Peyer's patch (tissue), 4 donors: Measurements from ENCODE around the gene PEMT.

Experiments
- CTCF ChIP-seq, 6 experiments: fragments of 450-650 bp in 4 of 6; fragments of 200-600 bp in 2 of 6; sonication (generic) in 1 of 6; IDR thresholded peaks; one replicate each; pipeline ENCODE4 v1.5.1; 2017 to 2019; ENCODE audit warnings: antibody characterized with exemption in 6 of 6, mild to moderate bottlenecking in 3 of 6, moderate library complexity in 1 of 6
- POLR2A ChIP-seq, 2 donors: fragments of 450-650 bp; IDR thresholded peaks; one replicate each; pipeline ENCODE4 v1.5.1; 2017; ENCODE audit warnings: antibody characterized with exemption in 2 of 2, mild to moderate bottlenecking in 2 of 2, moderate library complexity in 2 of 2

GRCh38 chr17:17605729-17606088, 14.2 kb upstream of the PEMT start:
- TF ChIP-seq CTCF (IDR thresholded peaks at IDR 0.05) = no peak
- TF ChIP-seq POLR2A (IDR thresholded peaks at IDR 0.05) = no peak
